Stimulated activated CD8-positive, alpha-beta memory T cell treated with anti-CD3 and anti-CD28 coated beads, Interleukin-4, amount 100 ng/mL, for 4 hours (primary cell): Measurements from ENCODE around the gene SYTL1.

Source experiments
- DNase-seq, 2 donors: peaks; one replicate each; pipeline ENCODE4 v3.0.0-alpha.2; 2020; ENCODE audit warnings: low read depth in 2 of 2, low spot score in 1 of 2

The SYTL1 gene

GRCh38 chr1:27402349-27402754 is 60.5 kb downstream of the SYTL1 start:
- no peak for DNase-seq

- DNase-seq: no peak
These were observed 61.4 kb downstream of the SYTL1 start for GRCh38 chr1:27403065-27403726.
